WERI-Rb-1 (cell line): Measurements from ENCODE around the gene TEX261.
A peak's percentile ranks its signal among the peaks of the same experiment; 100 is the strongest.

Source experiments
- DNase-seq: peaks from one replicate; pipeline ENCODE4 v3.0.0-alpha.2; 2020
- H3K27ac ChIP-seq: fragments of 250-450 bp; sonication (Bioruptor Pico); 2 replicates; pipeline ENCODE4 v1.5.1; 2020; ENCODE audit warnings: mild to moderate bottlenecking, moderate library complexity
- H3K27me3 ChIP-seq: fragments of 250-450 bp; sonication (Bioruptor Pico); 2 replicates; pipeline ENCODE4 v1.5.1; 2021; ENCODE audit warnings: mild to moderate bottlenecking, low read depth, moderate library complexity; ENCODE audit not compliant: insufficient read depth, severe bottlenecking
- H3K36me3 ChIP-seq: fragments of 250-450 bp; sonication (Bioruptor Pico); 2 replicates; pipeline ENCODE4 v1.5.1; 2020; ENCODE audit warnings: mild to moderate bottlenecking, moderate library complexity
- H3K4me3 ChIP-seq: 2 replicates; pipeline ENCODE4 v1.5.1; 2011; ENCODE audit warnings: low read depth, mild to moderate bottlenecking, control low read depth, low read length
- H3K9me3 ChIP-seq: fragments of 250-450 bp; sonication (Bioruptor Pico); 2 replicates; pipeline ENCODE4 v1.5.1; 2021; ENCODE audit warnings: mild to moderate bottlenecking, moderate library complexity; ENCODE audit not compliant: severe bottlenecking
- TF ChIP-seq, protein P1 (sequence below): IDR thresholded peaks from 2 replicates; pipeline ENCODE4 v1.5.1; 2011; ENCODE audit warnings: low read depth, mild to moderate bottlenecking, control low read depth, inconsistent platforms, low read length

TEX261 gene

DNA sequence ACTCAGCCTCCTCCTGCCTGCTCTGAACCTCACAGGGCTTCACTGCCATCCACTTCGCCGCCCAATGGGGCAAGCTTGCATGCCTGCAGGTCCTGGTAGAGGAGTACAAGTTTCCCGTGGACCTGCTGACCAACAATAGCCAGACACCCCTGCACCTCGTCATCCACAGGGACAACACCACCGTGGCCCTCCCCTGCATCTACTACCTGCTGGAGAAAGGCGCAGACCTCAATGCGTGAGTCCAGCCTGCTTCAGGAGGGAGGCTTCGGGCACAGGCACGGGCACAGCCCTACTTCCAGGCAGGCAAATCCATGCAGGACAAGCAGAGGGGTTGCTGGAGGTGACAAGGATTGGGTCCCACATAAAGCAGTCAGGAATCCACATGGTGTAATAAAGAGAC is 15.0 kb downstream of the TEX261 start:
- Histone ChIP-seq H3K9me3 (no peaks in the 10 kb centered on the region), H3K27ac (no peak overlapping the region), H3K4me3 (no peak overlapping the region)

DNA sequence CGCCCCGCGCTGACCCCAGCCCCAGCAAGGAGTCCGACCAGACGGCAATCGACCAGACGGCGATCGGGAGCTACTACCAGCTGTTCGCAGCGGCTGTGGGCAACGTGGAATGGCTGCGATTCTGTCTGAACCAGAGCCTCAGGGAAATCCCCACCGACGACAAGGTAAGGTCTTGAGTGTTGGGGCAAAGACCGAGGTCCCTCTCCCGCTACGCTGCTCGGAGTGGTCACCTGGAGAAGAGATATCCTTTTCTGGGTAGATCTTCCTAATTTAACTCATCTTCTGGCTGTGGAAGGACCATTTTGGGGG is 15.5 kb downstream of the TEX261 start:
- no peaks in the 10 kb centered on the region for H3K9me3 ChIP-seq
- no peak for DNase-seq
- no peaks in the 10 kb centered on the region for H3K36me3 ChIP-seq
- no peak overlapping the region for H3K27ac ChIP-seq
- TF ChIP-seq, protein P1, sequence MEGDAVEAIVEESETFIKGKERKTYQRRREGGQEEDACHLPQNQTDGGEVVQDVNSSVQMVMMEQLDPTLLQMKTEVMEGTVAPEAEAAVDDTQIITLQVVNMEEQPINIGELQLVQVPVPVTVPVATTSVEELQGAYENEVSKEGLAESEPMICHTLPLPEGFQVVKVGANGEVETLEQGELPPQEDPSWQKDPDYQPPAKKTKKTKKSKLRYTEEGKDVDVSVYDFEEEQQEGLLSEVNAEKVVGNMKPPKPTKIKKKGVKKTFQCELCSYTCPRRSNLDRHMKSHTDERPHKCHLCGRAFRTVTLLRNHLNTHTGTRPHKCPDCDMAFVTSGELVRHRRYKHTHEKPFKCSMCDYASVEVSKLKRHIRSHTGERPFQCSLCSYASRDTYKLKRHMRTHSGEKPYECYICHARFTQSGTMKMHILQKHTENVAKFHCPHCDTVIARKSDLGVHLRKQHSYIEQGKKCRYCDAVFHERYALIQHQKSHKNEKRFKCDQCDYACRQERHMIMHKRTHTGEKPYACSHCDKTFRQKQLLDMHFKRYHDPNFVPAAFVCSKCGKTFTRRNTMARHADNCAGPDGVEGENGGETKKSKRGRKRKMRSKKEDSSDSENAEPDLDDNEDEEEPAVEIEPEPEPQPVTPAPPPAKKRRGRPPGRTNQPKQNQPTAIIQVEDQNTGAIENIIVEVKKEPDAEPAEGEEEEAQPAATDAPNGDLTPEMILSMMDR: no peak
- H3K4me3 ChIP-seq: no peak overlapping the region
- no peaks in the 10 kb centered on the region for H3K27me3 ChIP-seq

More for the DNA sequence above, 15.0 kb downstream of the TEX261 start:
- Histone ChIP-seq H3K36me3 (no peaks in the 10 kb centered on the region), H3K27me3 (no peaks in the 10 kb centered on the region)
- no peak for DNase-seq
- TF ChIP-seq, protein P1: no peak

DNA sequence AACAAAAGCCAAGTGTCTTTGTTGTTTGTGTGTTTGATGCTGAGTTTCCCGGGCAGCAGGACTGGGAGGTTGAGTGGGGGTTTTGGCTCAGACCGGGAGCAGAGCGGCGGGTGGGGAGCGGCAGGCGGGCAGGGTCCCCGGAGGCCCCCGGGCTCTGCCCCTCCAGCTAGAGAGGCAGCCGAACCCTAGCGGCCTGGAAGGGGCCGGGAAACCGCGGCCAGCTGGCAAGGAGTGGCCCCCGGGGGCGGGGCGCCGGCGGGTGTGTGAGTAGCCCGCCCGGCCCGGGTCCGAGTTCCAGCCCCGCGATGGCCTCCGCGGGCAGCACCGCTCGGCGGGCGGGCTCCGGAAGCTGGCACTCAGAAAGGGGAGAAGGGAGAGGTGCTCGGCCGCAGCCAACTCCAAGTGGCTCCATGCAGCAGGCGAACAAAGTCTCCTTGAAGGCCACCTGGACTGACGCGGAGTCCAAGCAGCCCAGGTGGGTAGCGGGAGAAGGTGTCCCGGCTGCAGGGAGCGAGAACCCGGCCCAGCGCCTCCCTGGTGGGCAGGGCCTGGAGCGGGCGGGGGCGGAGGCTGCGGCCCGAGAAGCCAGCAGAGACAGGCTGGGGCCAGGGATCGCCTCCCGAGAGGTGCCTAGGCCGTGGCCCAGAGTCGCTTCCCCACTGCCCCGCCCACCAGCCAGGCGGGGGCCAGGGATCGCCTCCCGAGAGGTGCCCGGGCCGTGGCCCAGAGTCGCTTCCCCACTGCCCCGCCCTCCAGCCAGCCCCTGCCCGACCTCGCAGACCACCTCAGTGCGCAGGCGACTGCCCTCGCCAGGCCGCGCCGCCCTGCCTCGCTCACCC is 16.1 kb downstream of the TEX261 start, which contains the start of gene ANKRD53:
ANKRD53 (plus strand) TSS at position 290 of the 839 bp plus-strand sequence; CDS start at position 306, 16 bp downstream.
- H3K9me3 ChIP-seq: no peaks in the 10 kb centered on the region
- no peak for DNase-seq
- TF ChIP-seq, protein P1: no peak
- H3K36me3 ChIP-seq: no peaks in the 10 kb centered on the region
- H3K27me3 ChIP-seq: no peaks in the 10 kb centered on the region
- H3K27ac ChIP-seq: peak within 1 kb of the TSS; percentile 15
- H3K4me3 ChIP-seq: peak within 1 kb of the TSS; percentile 61

DNA sequence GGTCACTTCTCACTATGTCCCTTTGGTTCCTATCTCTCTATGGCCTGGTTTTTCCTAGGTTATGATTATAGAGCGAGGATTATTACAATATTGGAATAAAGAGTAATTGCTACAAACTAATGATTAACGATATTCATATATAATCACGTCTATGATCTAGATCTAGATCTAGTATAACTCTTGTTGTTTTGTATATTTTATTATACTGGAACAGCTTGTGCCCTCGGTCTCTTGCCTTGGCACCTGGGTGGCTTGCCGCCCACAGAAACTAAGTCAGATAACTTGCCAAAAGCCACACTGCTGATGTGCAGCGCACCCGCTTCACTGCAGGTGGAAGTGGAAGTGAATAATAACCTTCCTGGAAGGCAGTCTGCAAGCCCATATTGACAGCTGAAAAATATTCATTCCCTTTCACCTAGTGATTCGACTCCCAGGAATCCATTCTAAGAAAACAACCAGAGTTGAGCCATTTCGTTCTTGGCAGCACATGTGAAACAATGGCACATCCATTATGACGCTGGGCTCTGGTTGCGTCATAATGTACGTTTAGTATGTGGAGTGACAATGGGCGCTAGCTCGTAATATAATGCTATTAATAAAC is 17.0 kb downstream of the TEX261 start:
- Histone ChIP-seq H3K27me3 (no peaks in the 10 kb centered on the region), H3K27ac (peak overlapping the region; percentile 15), H3K4me3 (peak overlapping the region; percentile 61), H3K36me3 (no peaks in the 10 kb centered on the region), H3K9me3 (no peaks in the 10 kb centered on the region)
- no peak for DNase-seq
- TF ChIP-seq, protein P1: no peak

DNA sequence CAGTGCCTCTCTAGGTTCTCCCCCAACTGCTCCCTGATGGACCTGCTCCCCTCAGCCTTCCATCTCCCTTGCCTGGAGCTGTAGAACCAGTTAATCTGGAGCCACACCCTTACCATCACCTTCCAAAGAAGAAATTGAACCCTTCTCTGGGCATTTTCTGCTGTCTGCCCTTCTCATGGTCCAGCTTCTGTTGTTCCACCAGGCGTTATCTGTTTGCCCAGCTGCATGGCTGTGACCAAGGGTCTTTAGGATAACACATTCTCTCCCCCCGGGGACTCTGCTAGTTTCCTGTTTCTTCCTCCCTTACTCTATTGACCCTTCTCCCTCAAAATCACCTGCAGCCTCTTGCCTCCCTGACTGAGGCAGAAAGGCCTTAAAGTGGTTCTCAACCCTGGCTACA is 19.4 kb downstream of the TEX261 start:
- Histone ChIP-seq H3K36me3 (no peaks in the 10 kb centered on the region), H3K4me3 (no peak overlapping the region), H3K27ac (no peak overlapping the region), H3K9me3 (no peaks in the 10 kb centered on the region), H3K27me3 (no peaks in the 10 kb centered on the region)
- TF ChIP-seq, protein P1: no peak
- no peak for DNase-seq
